HCT116 (cell line): Measurements from ENCODE around the gene ENPEP. TPM values are rescaled to one million over a fixed set of nuclear protein-coding genes. Genes with fewer than 3 reads are reported as not detected.

Experiments
- ATAC-seq: fragments of 200-7000 bp; cut with Tn5 transposase; 2 replicates; pipeline ENCODE4 v1.9.1; 2020; ENCODE audit warnings: mild to moderate bottlenecking, moderate library complexity
- BruUV-seq: library from RNA; stranded (reverse); fragments of 400-500 nt; replicated peaks from 2 replicates; lab custom pipeline; 2021; lab: Mats Ljungman, UMichigan
- CTCF ChIA-PET: fragments of 300-600 bp; sonication (Branson Sonifier 250); formaldehyde crosslinking; loops from one replicate; lab custom pipeline; 2021; ENCODE audit warnings: antibody characterized with exemption; lab: Charles Lee
- POLR2A ChIA-PET: fragments of 300-600, 350-600 bp; sonication (Branson Sonifier 250); formaldehyde crosslinking; loops from one replicate; lab custom pipeline; 2021; ENCODE audit warnings: antibody characterized with exemption; lab: Charles Lee
- RAD21 ChIA-PET, 2 experiments: fragments of 300-600 bp; sonication (Branson Sonifier 250); formaldehyde crosslinking; loops; one replicate each; lab custom pipeline; 2023; ENCODE audit warnings: low total read pairs in 2 of 2; ENCODE audit not compliant: uncharacterized antibody in 2 of 2, unreplicated experiment in 2 of 2, low non-redundant PET in 1 of 2; lab: Charles Lee
- DNase-seq: peaks from one replicate; pipeline ENCODE4 v3.0.0-alpha.2; 2010; ENCODE audit warnings: low read depth, low spot score
- H2AFZ ChIP-seq: fragments of 200-600 bp; shearing (Covaris generic), sonication (generic); 2 replicates; pipeline ENCODE4 v1.6.1; 2017; ENCODE audit warnings: low read depth, mixed run types, mixed read lengths, antibody characterized with exemption, low read length; ENCODE audit not compliant: poor library complexity, severe bottlenecking
- H3K27ac ChIP-seq: 2 replicates; pipeline ENCODE4 v1.5.1; 2012; ENCODE audit warnings: low read depth, low read length
- H3K27me3 ChIP-seq: fragments of 200-600 bp; sonication (generic); 2 replicates; pipeline ENCODE4 v1.6.1; 2016; ENCODE audit warnings: mixed run types, low read length, mixed read lengths; ENCODE audit not compliant: insufficient read depth
- H3K36me3 ChIP-seq, 2 experiments: fragments of 200-500 bp in 1 of 2; fragments of 200-600 bp in 1 of 2; sonication (Bioruptor generic) in 1 of 2; sonication (generic) in 1 of 2; 2 replicates each; pipeline versions ENCODE4 v1.5.1 to v1.6.1; 2014 to 2016; ENCODE audit warnings: low read length in 2 of 2, inconsistent platforms in 1 of 2, mixed read lengths in 1 of 2, mixed run types in 1 of 2; ENCODE audit not compliant: insufficient read depth in 2 of 2, control insufficient read depth in 1 of 2
- H3K4me1 ChIP-seq, 2 experiments: fragments of 200-600 bp in 1 of 2; sonication (generic) in 1 of 2; 2 replicates each; pipeline versions ENCODE4 v1.5.1 to v1.6.1; 2012 to 2017; ENCODE audit warnings: low read length in 2 of 2, inconsistent platforms in 1 of 2, mild to moderate bottlenecking in 1 of 2, mixed read lengths in 1 of 2, mixed run types in 1 of 2, moderate library complexity in 1 of 2; ENCODE audit not compliant: insufficient read depth in 2 of 2, control insufficient read depth in 1 of 2
- H3K4me2 ChIP-seq: fragments of 200-600 bp; sonication (generic); 2 replicates; pipeline ENCODE4 v1.6.1; 2017; ENCODE audit warnings: mixed run types, low read length, mixed read lengths
- H3K4me3 ChIP-seq, 2 experiments: fragments of 200-600 bp in 1 of 2; sonication (generic) in 1 of 2; replicated peaks in 1 of 2; 2 replicates each; pipeline ENCODE4 v1.5.1; 2011 to 2016; ENCODE audit warnings: low read length in 2 of 2, control low read depth in 1 of 2, low read depth in 1 of 2, mild to moderate bottlenecking in 1 of 2, mixed read lengths in 1 of 2, mixed run types in 1 of 2
- H3K79me2 ChIP-seq: fragments of 200-600 bp; sonication (generic); 2 replicates; pipeline ENCODE4 v1.6.1; 2017; ENCODE audit warnings: mild to moderate bottlenecking, mixed run types, low read length, moderate library complexity, mixed read lengths; ENCODE audit not compliant: insufficient read depth
- H3K9ac ChIP-seq: fragments of 200-600 bp; sonication (generic); 2 replicates; pipeline ENCODE4 v1.6.1; 2016; ENCODE audit warnings: low read length, mixed read lengths
- H3K9me2 ChIP-seq: fragments of 200-600 bp; sonication (generic), shearing (Covaris generic); 2 replicates; pipeline ENCODE4 v1.6.1; 2017; ENCODE audit warnings: mixed run types, mild to moderate bottlenecking, moderate library complexity; ENCODE audit not compliant: insufficient read depth
- H3K9me3 ChIP-seq, 2 experiments: fragments of 200-500 bp in 1 of 2; fragments of 200-600 bp in 1 of 2; sonication (Bioruptor generic) in 1 of 2; sonication (generic) in 1 of 2; 2 replicates each; pipeline ENCODE4 v1.6.1; 2014 to 2017; ENCODE audit warnings: low read length in 2 of 2, mixed read lengths in 2 of 2, inconsistent platforms in 1 of 2, low read depth in 1 of 2, mild to moderate bottlenecking in 1 of 2, mixed run types in 1 of 2, moderate library complexity in 1 of 2; ENCODE audit not compliant: control insufficient read depth in 1 of 2, insufficient read depth in 1 of 2
- H4K20me1 ChIP-seq: fragments of 200-600 bp; sonication (generic), shearing (Covaris generic); 2 replicates; pipeline ENCODE4 v1.6.1; 2017; ENCODE audit warnings: mixed run types, mild to moderate bottlenecking, moderate library complexity; ENCODE audit not compliant: insufficient read depth
- CTCF ChIP-seq, 3 experiments: fragments of 200-600 bp in 1 of 3; sonication (generic) in 1 of 3; IDR thresholded peaks in 2 of 3; conservative IDR thresholded peaks in 1 of 3; 2 replicates each; pipeline ENCODE4 v1.5.1; 2012 to 2017; ENCODE audit warnings: low read depth in 2 of 3, low read length in 2 of 3, antibody characterized with exemption in 1 of 3, borderline replicate concordance in 1 of 3, control low read depth in 1 of 3, mild to moderate bottlenecking in 1 of 3, mixed read lengths in 1 of 3, mixed run types in 1 of 3, moderate library complexity in 1 of 3; ENCODE audit not compliant: insufficient read depth in 1 of 3
- ELF1 ChIP-seq: IDR thresholded peaks from 2 replicates; pipeline ENCODE4 v1.6.1; 2012; ENCODE audit warnings: low read depth, borderline replicate concordance
- EZH2 ChIP-seq: fragments of 200-600 bp; sonication (generic); IDR thresholded peaks from 2 replicates; pipeline ENCODE4 v1.6.1; 2017; ENCODE audit warnings: antibody characterized with exemption, mixed run types
- JUND ChIP-seq: IDR thresholded peaks from 2 replicates; pipeline ENCODE4 v1.6.1; 2012
- MAX ChIP-seq: IDR thresholded peaks from 2 replicates; pipeline ENCODE4 v1.6.1; 2012
- POLR2AphosphoS5 ChIP-seq: IDR thresholded peaks from 2 replicates; pipeline ENCODE4 v1.6.1; 2011; ENCODE audit warnings: mild to moderate bottlenecking, low read depth, low read length, moderate library complexity
- RAD21 ChIP-seq: IDR thresholded peaks from 2 replicates; pipeline ENCODE4 v1.6.1; 2012; ENCODE audit warnings: low read depth, mild to moderate bottlenecking
- REST ChIP-seq: IDR thresholded peaks from 2 replicates; pipeline ENCODE4 v1.6.1; 2012; ENCODE audit warnings: low read depth
- SRF ChIP-seq: IDR thresholded peaks from 2 replicates; pipeline ENCODE4 v1.6.1; 2012; ENCODE audit warnings: low read depth
- ZBTB33 ChIP-seq: IDR thresholded peaks from 2 replicates; pipeline ENCODE4 v1.6.1; 2011; ENCODE audit warnings: mild to moderate bottlenecking, low read length, moderate library complexity; ENCODE audit not compliant: insufficient replicate concordance; ENCODE audit errors: extremely low read depth
- ZFX ChIP-seq: fragments of 450-650 bp; IDR thresholded peaks from 2 replicates; pipeline ENCODE4 v1.6.1; 2017
- ZNF274 ChIP-seq: fragments of 200-500 bp; sonication (Bioruptor generic); IDR thresholded peaks from 2 replicates; pipeline ENCODE4 v1.6.1; 2014; ENCODE audit warnings: mild to moderate bottlenecking, low read depth, low read length, inconsistent platforms
- intact Hi-C: fragments of 100-400 bp; cut with micrococcal nuclease; formaldehyde crosslinking; loops from 2 replicates; pipeline ENCODE4 v1.10.0; 2022
- total RNA-seq: library from RNA; stranded (reverse); gene quantifications from one replicate; pipeline ENCODE4 v1.2.1, GENCODE V29; 2021; ENCODE audit not compliant: unreplicated experiment

The ENPEP gene
- total RNA-seq, 1 experiment from 2014 or later: 4.5 TPM

- DNase-seq (no peak), ATAC-seq (peak; percentile 22; the same call in 1 of the 2 replicates)
- RAD21 ChIA-PET: no interaction called here
- Histone ChIP-seq H3K9me3 (peaks cover 0 to 4% of the 10 kb centered on the region in 2 experiments; a peak in 1 of 4 replicates), H3K4me3 (peak overlapping the region in 1 of 2 experiments; percentile 9; a peak in 1 of 4 replicates), H3K9ac (no peak overlapping the region), H3K4me2 (peak overlapping the region; percentile 61), H3K4me1 (peaks cover 11 to 15% of the 10 kb centered on the region in 2 experiments; a peak in 3 of 4 replicates), H2AFZ (no peak overlapping the region), H4K20me1 (no peaks in the 10 kb centered on the region), H3K27me3 (no peaks in the 10 kb centered on the region), H3K36me3 (no peaks in the 10 kb centered on the region), H3K79me2 (no peaks in the 10 kb centered on the region), H3K9me2 (no peaks in the 10 kb centered on the region), H3K27ac (no peak overlapping the region)
- no TSS peak for BruUV-seq
- POLR2A ChIA-PET: no interaction called here
- no peak for TF ChIP-seq ELF1
- TF ChIP-seq POLR2AphosphoS5: no peak
- TF ChIP-seq JUND: no peak
- TF ChIP-seq SRF: no peak
- no peak for TF ChIP-seq EZH2
- no peak for TF ChIP-seq ZFX
- TF ChIP-seq RAD21: no peak
- no peak for TF ChIP-seq ZNF274
- TF ChIP-seq ZBTB33: no peak
- no peak for TF ChIP-seq REST
- no peak for TF ChIP-seq MAX
- TF ChIP-seq CTCF (IDR thresholded peaks at IDR 0.05 in 2 of 3, conservative IDR thresholded peaks at IDR 0.05 in 1 of 3; ENCODE audit: borderline replicate concordance in 1 of 3, insufficient read depth in 1 of 3, low read depth in 2 of 3, low read length in 2 of 3): no peak
- CTCF ChIA-PET: interaction anchor here (1.1 to 1.2 kb wide), 2 partner anchors 20 to 53 kb away, joined by 3 to 6 read pairs; no protein-coding TSS in a partner anchor
- intact Hi-C loops: no loop called here
Measured at GRCh38 chr4:110532901-110533589, 57.1 kb downstream of the ENPEP start.
